Cardiac fibroblast (primary cell): ENCODE results near the gene OR13J1.
A peak's percentile ranks its signal among the peaks of the same experiment; 100 is the strongest.

Experiments used
- DNase-seq, 2 donors: peaks; one replicate each; pipeline versions ENCODE4 v3.0.0 to v3.0.0-alpha.2; 2010; ENCODE audit warnings: low read depth in 2 of 2
- H3K4me3 ChIP-seq, 2 donors: replicated peaks in 1 of 2; 1 replicate in 1 of 2; 2 replicates in 1 of 2; pipeline ENCODE4 v1.5.1; 2011; ENCODE audit warnings: low read depth in 2 of 2, low read length in 2 of 2, mild to moderate bottlenecking in 2 of 2, moderate library complexity in 1 of 2
- TF ChIP-seq, protein P1 (sequence below): IDR thresholded peaks from one replicate; pipeline ENCODE4 v1.5.1; 2011; ENCODE audit warnings: low read depth, mild to moderate bottlenecking, low read length, inconsistent platforms

The OR13J1 gene

DNA sequence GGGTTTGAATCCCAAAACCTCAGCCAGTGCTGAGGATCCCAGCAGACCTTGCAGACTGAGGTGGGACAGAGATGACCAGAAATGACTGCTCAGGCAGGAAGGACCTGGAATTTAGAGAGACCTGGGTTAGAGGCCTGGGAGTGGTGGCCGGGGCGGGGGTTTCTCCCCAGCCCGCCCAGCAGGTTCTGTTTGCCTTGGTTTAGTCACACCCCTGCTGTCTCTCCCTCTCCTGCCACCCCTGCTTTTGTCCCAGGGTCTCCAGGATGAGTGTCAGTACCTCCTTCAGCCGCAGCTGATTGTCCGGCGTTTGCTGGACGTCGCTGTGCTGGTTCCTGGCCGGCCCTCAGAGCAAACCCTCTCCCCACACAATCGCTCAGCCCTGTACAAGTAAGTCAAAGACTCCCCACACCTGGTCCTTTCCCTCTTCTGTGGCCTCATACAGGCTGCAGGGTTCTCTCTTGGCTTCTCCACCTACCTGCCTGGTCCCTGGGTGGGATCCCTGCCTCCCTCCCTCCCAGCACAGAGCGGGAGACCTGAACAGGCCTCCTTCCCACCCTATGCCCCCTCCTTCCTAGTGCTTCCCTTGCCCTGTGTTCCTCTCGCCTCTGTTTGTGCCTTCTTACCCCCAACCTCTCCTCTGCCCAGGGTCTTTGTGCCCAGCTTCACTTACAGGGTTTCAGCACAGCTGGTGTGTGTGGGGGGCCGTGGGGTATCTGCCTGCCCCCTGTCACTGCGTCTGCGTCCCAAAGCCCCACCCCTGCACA, 29.1 kb downstream of the OR13J1 start:
- no peak for DNase-seq
- TF ChIP-seq, protein P1, sequence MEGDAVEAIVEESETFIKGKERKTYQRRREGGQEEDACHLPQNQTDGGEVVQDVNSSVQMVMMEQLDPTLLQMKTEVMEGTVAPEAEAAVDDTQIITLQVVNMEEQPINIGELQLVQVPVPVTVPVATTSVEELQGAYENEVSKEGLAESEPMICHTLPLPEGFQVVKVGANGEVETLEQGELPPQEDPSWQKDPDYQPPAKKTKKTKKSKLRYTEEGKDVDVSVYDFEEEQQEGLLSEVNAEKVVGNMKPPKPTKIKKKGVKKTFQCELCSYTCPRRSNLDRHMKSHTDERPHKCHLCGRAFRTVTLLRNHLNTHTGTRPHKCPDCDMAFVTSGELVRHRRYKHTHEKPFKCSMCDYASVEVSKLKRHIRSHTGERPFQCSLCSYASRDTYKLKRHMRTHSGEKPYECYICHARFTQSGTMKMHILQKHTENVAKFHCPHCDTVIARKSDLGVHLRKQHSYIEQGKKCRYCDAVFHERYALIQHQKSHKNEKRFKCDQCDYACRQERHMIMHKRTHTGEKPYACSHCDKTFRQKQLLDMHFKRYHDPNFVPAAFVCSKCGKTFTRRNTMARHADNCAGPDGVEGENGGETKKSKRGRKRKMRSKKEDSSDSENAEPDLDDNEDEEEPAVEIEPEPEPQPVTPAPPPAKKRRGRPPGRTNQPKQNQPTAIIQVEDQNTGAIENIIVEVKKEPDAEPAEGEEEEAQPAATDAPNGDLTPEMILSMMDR = no peak
- no peak overlapping the region for H3K4me3 ChIP-seq

DNA sequence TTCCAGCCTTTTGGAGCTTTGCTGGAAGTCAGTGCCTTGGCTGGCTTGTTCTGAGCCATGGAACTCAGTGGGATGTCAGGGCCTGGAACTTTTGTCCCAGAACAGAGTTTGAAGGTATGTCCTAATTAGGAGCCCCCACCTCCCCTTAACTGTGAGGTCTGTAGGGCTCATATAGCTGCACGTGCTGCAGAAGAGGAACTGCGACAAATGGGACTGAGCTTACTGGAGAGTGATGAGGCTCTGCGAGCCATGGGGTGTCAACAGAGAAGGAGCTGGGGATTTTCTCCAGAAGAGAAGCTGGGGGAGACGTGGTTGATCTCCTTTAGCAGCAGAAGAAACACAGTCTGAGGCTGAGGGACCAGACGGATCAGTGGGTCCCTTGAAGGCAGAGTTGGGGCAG, 30.3 kb downstream of the OR13J1 start:
- TF ChIP-seq, protein P1 = no peak
- DNase-seq = no peak
- H3K4me3 ChIP-seq = no peak overlapping the region

DNA sequence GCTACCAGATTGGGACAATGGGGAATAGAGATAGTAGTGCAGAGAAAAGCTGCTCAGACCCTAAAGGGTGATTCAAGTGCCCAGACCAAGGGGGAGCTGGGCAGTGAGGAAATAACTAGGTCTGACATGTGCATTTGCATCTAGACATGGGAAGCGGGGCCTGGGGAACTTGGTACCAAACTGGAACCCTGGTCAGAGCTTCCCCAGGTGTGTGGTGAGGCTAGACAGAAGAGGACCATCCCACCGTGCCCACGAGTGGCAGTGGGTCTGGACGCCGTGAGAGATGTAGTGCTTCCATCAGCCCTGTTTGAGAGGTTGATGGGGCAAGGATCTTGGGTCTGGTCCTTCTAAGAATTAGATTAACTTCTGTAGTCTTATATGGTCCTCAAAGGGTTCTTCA, 33.6 kb downstream of the OR13J1 start:
- TF ChIP-seq, protein P1 = no peak
- H3K4me3 ChIP-seq = no peak overlapping the region
- no peak for DNase-seq

DNA sequence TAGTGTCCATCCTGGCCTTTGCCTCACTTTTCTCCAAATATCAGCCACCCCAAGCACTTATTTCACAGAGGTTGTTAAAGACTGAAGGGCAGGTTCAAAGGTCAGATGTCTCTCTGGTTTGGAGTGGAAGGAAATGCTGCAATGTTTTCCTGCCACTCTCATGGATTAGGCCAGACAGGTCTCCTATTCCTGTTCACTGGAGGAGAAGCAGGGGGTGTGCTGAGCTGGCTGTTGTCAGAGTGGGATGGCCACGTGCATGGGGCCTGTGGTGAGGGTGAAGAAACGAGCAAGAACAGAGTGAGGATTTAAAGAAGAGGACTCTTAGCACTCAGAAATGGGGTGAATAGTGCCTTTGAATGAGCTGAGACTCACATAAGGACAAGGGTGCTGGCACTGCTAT, 34.4 kb downstream of the OR13J1 start:
- no peak for DNase-seq
- no peak overlapping the region for H3K4me3 ChIP-seq
- TF ChIP-seq, protein P1 = no peak

DNA sequence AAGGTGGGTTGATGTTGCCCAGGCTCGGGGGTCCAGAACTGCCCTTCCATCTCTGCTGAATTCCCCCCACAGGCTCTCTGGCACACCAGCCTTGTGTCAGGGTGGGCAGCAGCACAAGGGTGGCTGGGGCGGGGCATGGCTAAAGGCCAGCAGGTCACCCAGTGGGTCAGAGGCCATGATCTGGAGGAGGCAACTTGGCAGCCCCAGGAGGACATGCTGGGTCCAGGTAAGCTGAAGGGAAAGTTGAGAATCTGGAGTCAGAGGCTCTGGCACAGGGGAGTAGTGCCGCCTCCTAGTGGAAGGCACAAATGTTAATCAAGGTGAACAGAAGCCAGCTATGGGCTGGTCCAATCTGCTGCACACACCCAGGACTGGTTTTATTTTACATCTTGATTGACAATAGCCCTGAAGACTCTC, 35.0 kb downstream of the OR13J1 start:
- TF ChIP-seq, protein P1 = peak; percentile 28
- no peak overlapping the region for H3K4me3 ChIP-seq
- no peak for DNase-seq

DNA sequence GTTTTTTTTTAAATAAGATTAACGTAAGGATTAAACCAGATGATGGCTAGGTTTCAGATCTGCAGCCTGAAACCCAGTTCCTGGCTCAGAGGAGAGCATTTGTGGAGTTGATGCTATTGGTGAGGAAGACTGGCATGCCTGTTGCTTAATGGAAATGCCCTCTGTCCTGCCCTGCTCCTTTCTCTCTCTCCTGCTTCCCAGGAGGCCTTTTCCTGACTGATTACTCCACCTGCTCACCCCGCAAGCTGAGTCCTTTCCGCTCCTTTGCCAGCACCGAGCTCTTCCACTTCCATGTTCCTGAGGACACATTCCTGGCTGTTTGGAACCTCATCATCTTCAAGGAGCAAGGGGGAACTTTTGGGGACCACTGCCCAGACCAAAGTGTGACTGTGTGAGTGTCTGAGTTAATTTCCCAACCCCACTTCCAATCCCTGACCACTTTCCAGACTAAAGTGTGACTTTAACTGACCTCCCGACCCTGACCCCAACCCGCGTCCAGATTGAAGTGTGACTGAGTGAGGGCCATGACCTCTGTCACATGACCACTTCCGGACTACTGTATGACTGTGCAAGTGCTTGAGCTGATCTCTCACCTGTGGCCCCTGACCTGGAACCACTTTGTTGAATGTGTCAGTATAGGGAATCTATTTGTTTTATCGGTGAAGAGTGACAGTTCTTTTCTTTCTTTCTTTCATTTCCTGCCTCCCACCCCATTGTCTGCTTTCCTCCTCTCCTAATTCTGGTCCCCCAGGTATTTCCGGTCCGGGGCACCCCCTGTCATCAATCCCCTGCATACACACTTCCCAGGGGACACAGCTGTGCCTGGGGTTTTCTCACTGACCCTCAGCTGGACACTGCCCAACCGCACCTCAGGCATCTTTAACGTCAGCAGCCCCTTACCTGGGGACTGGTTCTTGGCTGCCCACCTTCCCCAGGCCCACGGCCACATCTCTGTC, 35.7 kb downstream of the OR13J1 start:
- no peak overlapping the region for H3K4me3 ChIP-seq
- TF ChIP-seq, protein P1 = no peak
- DNase-seq = no peak
